HG03378 (cell line): ENCODE results near the gene LONRF3.
A peak's percentile ranks its signal among the peaks of the same experiment; 100 is the strongest.
"Not testable (repeated sequence)": the region's sequence is repeated elsewhere in the genome, so short reads cannot be mapped to it uniquely, and the experiment has no call there.

Experiments used
- ATAC-seq: cut with Tn5 transposase; IDR thresholded peaks from one replicate; pipeline ENCODE4 v1.9.1; 2021; ENCODE audit warnings: mild to moderate bottlenecking, moderate library complexity; ENCODE audit not compliant: unreplicated experiment

Gene LONRF3

DNA sequence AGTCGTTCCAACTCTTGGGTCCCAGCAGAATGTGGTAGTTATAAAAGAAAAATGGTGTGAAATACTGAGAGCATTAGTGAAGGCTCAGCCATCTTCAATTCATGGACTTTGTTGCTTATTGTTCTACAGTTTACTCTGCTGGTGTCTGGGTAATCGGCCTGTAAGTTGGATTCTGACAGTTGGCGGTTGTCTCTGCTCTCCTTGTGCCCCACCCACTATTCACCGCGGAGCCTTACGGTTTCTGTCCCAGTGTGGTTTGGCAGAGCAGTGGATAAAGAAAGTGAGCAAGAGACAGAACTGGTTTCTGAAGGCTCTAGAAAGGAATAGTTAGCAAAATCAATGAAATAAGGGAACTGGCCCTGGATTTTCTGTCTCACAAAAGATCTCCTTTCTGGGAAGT lies 9.1 kb downstream of the LONRF3 start:
- no peak for ATAC-seq

DNA sequence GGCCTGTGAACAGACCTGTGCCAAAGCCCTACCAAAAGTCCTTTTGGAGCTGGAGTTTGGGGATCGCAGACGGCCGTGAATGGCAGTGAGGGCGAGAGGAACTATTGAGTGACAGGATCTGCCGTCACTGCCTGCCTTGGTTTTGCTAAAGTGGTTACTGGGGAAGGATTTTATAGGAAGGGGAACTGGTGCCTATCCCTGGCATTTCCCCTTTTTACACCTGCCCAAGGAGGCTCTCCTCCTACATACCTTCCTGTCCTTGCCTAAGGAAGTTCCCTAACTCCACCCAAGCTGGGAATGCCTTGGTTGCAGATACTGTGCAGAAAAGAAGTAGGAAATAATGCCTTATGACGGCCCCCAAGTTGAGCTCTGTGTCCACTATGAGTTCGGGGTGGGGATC lies 14.5 kb downstream of the LONRF3 start:
- ATAC-seq: no peak

DNA sequence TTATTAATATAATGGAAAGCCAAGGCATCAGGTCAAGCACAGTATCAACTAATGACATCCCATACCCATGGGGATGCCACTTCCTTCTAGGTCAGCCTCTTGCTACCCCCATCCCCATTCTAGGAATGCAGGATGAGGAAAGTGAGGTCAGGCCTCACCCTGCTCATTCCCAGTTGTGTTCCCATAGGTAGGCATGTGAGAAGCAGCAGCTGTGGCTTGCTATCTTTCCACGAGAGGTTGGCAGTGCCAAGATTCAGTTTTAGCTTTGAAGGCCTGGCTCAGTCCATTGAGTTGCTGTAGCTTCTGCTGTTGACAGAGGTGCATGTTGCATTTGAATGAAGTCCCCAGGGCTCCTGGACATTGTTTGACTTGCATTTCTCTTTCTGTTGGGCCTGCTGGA lies 15.5 kb downstream of the LONRF3 start:
- no peak for ATAC-seq

DNA sequence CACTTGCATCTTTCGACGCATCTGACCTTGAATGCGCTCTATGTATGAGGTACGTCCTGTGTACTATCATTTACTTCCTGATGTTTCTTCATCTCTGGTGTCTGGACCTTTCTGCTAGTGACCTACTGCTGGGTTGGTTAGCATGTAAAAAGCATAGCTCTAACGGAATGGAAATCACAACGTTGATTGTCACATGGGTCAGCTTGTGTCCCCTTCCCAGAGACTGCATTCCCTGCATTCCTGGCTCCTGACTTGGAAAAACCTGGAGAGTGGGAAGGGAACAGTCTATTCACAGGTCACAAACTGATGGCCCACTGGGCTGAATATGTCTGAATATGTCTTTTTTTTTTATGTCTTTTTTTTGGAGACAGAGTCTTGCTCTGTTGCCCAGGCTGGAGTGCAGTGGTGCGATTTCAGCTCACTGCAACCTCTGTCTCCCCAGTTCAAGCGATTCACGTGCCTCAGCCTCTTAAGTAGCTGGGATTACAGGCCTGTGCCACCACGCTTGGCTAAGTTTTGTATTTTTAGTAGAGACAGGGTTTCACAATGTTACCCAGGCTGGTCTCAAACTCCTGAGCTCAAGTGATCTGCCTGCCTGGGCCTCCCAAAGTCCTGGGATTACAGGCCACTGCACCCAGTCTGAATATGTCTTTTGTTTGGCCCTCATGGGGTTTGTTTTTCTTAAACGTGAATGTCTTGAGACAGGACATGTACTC lies 16.3 kb downstream of the LONRF3 start:
- ATAC-seq: no peak

DNA sequence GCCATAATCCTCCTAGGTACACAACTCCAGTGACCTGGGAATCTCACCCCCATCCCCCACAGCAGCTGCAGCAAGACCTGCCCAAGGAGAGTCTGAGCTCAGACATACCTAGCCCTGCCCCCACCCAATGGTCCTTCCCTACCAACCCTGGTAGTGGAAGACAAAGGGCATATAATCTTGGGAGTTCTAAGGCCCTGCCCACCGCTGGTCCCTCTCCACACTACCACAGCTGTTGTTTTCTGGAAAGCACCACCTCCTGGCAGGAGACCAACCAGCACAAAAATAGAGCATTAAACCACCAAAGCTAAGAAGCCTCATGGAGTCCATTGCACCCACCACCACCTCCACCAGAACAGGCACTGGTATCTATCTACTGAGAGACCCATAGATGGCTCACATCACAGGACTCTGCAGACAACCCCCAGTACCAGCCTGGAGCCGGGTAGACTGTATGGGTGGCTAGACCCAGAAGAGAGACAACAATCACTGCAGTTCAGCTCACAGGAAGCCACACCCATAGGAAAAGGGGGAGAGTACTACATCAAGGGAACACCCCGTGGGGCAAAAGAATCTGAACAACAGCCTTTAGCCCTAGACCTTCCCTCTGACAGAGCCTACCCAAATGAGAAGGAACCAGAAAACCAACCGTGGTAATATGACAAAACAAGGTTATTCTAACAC lies 18.2 kb downstream of the LONRF3 start:
- ATAC-seq: not testable (repeated sequence)

DNA sequence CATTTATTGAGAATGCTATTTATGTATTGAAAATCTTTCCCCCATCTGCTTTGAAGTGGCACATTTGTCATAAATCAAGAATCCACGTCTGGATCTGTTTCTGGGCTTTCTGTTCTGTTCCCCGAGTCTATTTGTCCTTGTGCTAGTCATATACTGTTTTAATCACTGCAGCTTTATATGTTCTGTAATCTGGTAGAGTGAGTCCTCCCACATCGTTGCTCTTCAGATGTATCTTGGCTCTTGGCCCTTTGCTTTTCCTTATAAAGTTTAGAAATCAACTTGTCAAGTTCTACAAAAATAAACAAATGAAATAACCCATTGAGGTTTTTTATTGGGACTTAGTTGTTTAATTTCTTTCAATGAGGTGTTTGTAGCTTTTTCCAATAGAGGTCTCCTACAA lies 29.0 kb downstream of the LONRF3 start:
- no peak for ATAC-seq

DNA sequence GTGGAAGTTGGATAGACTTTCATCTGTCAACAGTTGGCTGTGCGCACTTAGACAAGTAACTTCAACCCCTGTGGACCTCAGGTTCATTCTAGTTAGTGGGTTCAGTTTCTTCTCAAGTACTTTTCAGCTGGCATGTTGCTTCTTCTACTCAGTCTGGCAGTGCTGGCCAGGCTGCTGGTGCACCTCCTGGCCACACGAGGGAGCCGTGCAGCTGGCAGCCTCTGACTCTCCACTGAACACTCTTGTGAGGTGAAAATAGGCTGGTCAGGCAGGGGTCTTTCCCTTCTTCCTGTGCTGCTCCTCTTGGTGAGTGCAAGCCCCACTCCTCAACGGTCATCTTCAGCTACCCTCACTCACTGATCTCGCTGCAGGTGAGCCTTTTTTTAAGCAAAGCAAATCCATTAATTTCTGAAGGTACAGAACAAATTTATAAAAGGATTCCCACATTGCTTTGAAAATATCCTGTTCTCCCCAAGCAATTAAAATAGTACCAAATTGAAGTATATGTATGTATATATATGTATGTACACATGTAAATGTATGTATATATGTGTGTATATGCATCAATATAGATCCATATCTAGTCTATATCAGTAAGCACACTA lies 30.6 kb downstream of the LONRF3 start:
- no peak for ATAC-seq

DNA sequence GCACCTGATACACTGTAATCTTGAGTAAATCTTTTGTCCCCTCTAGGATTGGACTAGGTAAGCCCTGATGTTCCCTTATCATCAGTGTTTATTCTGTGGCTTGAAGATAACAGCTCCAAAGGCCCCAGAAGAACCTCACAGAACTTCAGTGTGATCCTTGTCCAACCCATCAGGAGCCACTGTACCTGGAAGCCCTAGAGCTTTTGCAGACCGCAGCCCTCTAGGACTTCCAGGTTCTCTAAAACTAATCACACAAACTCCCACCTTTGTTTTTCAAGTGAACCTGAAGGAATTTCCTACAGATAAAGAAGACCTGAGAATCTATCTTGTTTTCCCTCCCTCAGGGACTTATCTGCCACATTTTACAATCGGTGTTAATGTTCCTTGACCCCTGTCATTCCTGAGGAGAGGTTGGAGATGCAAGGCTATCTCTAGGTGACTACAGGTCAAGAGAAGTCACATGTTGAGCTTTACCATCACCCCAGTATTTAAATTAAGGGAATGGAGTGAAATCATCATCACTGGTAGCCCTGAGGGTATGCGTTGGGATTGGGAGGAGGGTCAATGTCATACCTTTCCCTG lies 32.9 kb downstream of the LONRF3 start:
- no peak for ATAC-seq

DNA sequence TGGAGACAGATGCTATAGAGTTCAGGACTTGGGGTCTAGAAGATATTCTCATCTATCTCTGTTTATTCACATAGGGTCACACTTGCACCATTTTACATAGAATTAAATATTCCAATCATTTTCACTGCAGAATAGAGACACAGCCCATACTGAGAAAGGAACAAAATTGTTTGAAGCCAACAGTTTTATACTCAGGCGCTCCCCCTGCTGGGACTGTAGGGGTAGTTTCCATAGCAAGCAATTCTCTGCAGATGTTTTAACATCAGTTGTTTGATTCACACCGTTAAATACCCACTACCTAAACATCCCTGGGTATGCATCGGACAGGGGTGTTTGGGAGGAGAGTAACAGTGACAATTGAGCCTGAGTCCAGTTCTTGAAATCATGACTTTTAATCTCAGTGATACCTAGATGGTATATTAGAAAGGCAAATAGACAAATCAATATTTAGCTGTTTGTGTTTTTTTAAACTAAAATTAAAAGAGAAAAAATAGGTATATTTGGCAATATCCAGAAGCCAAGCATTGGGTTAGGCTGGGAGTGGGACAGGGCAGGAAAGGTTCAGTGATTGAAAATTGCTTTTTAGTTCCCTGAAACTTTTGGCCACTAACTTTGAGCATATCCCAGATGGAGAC lies 33.8 kb downstream of the LONRF3 start:
- ATAC-seq: peak; percentile 80

DNA sequence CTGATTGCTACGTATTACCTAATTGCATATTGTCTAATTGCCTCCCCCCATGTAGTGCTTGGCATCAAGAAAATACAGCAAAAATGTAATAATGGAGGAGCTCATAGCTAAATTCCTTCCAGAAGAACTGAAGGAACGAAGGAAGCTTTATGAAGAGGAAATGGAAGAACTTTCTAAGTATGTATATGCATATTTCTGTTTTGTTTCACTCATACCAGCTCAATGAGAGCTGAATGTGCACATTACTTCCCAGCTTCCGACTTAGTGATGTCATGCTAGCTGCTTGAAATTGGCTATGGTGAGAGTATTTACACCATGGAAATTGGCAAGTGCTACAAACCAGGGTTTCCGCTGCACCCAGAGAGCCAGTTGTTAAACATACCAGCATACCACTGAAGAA lies 34.7 kb downstream of the LONRF3 start:
- no peak for ATAC-seq

DNA sequence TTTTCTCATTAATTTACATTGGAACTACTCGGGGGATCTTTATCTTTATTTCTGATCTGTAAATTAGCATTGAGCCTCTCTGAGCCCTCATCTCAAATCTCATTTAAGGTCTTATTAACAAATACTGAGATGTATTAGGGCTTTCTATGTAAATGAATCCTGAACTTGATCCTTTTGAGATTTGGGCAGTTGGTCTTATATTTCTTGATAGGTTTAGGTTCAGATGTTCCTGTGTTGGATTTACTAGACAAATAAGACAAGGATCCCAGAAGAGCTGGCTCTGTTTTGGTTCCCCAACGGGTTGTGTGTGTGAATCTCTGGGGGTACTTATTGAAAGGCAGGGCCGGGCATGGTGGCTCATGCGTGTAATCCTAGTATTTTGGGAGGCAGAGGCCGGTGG lies 36.1 kb downstream of the LONRF3 start:
- ATAC-seq: no peak

DNA sequence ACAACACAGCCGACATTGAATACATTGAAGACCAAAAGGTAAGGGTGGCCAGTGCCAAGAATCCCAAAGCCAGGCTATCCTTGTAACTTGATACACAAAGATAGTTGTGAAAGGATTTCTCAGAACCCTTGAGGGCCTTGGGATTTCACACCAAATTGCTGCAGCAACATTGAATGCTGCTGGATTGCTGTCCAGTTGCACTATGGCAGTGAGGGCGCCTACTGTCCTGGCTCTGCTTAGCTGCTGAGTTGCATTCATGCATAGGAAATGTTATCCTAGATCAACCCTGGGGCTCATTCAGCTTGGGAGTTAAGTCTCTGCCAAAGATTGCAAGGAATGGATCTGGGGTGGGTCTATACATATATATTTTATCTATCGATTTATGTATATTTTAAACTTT lies 38.7 kb downstream of the LONRF3 start:
- ATAC-seq: no peak

DNA sequence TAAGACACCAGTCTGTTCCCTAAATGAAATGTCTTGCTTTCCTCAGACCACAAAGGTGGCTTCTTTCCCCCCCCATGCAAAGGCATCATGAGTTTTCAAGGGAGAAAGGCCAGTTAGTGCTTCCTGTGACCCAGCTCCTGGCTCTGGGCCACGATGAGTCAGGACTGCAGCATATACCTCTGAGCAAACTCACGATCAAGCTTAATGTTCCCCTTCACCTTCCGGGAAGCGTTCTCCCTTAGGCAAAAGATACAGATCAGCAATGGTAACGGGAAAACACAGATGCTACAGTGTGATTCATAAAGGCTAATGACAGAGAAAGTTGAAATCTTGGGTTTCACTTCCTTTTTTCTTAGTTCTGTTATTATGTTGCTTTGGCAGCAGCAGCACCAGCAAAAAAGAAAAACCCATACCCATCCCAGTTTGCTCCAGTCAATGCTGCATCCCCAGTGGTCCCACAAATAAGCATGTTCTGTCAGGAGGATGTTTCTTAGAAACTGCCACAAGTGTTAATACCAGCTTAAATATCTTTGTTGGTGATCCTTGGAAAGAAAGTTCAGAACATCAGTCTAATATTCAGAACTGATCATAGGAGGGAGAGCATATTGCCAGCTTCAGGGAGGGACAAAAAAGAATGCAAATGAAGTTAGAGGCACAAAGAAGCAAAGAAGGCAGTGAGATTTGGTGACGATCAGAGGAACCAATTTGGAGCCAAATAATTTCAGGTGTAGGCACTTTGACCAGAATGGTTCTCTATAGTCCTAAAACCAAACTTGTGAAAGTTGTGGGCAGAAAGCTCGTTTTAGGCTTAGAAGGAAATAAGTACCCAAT lies 41.2 kb downstream of the LONRF3 start:
- ATAC-seq: peak; percentile 99

DNA sequence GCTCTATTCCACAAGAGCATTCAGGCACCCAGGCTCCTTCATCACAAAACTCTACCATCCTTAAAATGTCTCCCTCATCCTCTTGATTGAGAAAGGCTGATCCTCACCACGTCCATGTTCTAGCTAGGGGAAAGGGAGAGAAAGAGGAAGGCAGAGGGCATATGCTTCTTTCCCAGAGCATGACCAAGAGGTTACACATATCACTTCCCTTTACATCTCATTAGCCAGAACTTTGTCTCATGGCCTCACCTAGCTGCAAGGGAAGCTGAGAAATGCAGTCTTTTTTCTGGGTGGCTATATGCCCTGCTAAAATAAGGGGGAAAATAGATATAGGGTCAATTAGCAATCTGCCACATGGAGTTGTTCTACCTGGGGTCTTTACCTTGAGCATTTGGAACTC lies 42.7 kb downstream of the LONRF3 start:
- ATAC-seq: no peak

DNA sequence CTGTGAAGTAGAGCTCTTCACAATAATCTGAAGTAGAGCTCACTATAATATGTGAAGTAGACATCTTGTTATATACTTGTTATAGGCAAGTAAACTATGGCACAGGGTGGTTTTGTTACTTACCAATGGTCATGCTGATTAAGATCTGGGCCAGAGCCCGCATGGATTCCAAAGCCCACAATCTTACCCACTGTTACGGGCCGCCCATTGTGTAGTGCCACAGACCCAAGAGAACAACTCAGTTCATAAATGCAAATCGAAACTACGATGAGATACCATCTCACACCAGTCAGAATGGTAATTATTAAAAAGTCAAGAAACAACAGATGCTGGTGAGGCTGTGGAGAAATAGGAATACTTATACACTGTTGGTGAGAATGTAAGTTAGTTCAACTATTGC lies 51.5 kb downstream of the LONRF3 start:
- no peak for ATAC-seq

DNA sequence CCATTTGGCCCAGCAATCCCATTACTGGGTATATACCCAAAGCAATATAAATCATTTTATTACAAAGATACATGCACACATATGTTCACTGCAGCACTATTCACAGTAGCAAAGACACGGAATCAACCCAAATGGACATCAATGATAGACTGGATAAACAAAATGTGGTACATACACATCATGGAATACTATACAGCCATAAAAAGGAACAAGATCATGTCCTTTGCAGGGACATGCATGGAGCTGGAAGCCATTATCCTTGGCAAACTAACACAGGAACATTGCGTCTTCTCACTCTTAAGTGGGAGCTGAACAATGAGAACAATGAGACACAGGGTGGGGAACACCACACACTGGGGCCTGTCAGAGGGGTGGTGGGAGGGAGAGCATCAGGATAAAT lies 51.9 kb downstream of the LONRF3 start:
- not testable (repeated sequence) for ATAC-seq

DNA sequence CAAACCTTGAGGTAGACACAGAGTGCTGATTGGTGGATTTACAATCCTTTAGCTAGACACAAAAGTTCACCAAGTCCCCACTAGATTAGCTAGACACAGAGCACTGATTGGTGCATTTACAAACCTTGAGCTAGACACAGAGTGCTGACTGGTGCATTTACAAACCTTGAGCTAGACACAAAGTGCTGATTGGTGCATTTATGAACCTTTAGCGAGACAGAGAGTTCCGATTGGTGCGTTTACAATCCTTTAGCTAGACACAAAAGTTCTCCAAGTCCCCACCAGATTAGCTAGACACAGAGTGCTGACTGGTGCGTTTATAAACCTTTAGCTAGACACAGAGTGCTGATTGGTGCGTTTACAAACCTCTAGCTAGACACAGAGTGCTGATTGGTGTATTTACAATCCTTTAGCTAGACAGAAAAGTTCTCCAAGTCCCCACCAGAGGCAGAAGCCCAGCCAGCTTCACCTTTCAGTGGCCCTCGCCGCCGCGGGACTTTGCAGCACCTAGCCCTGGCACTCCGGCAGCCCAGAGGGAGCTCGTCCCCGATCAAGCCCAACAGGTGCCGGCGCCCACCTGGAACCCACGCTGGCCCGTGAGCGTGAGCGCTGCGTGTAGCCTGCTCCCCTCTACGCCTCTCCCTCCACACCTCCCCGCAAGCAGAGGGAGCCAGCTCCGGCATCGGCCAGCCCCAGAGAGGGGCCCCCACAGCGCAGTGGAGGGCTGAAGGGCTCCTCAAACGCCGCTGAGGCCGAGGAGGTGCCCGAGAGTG lies 53.7 kb downstream of the LONRF3 start:
- ATAC-seq: not testable (repeated sequence)

DNA sequence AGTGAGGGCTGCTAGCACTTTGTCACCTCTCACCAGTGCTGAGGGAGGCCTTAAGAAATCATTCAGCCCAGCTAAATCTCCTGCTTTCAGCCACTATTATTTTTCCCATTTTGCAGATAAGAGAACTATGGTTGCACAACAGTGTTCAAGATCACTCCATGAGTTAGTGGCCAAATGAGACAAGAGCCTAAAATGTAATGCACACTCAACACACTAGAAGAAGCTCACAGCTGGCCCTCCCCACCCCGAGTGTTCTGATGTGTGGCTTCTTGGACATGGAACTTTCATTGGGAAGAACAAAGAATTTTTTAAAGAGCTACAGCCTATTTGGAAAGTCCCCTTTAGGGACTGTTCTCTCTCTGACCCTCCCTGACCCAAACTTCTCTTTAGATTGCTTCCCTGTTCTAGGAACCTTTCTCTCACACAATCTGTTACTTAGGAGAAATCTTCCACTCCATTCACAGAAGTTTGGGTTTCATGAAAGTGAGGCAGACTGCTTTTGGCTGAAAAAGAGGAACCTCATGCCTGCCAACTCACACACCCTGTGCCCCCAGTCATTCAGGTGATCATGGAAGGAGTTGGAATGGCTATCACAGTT lies 54.4 kb downstream of the LONRF3 start:
- no peak for ATAC-seq

DNA sequence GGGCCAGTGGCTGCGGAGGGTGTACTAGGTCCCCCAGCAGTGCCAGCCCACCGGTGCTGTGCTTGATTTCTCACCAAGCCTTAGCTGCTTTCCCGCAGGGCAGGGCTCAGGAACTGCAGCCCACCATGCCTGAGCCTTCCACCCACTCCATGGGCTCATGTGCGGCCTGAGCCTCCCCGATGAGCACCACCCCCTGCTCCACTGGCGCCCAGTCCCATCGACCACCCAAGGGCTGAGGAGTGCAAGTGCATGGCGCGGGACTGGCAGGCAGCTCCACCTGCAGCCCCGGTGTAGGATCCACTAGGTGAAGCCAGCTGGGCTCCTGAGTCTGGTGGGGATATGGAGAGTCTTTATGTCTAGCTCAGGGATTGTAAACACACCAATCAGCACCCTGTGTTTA lies 55.2 kb downstream of the LONRF3 start:
- not testable (repeated sequence) for ATAC-seq
